Neural cell (in vitro differentiated cells): ENCODE data around the gene HLA-DMA. TPM values are rescaled to one million over a fixed set of nuclear protein-coding genes. Genes with fewer than 3 reads are reported as not detected.

Experiments
- H2AFZ ChIP-seq: fragments of 200-600, 300-800 bp; sonication (generic), shearing (Covaris generic); 2 replicates; pipeline ENCODE4 v1.6.0; 2014; ENCODE audit warnings: low read depth, mild to moderate bottlenecking, antibody characterized with exemption, low read length, moderate library complexity
- H3F3A ChIP-seq: fragments of 200-600 bp; shearing (Covaris generic); 2 replicates; pipeline ENCODE4 v1.6.1; 2016; ENCODE audit warnings: mild to moderate bottlenecking, moderate library complexity, mixed read lengths, antibody characterized with exemption, low read length; ENCODE audit not compliant: insufficient read depth, poor library complexity, severe bottlenecking
- H3K27ac ChIP-seq: fragments of 200-600, 300-800 bp; sonication (generic), shearing (Covaris generic); 2 replicates; pipeline ENCODE4 v1.5.1; 2014; ENCODE audit warnings: mild to moderate bottlenecking, low read length, moderate library complexity
- H3K27me3 ChIP-seq: fragments of 300-800, 200-600 bp; sonication (generic), shearing (Covaris generic); 2 replicates; pipeline ENCODE4 v1.6.0; 2014; ENCODE audit warnings: mild to moderate bottlenecking, low read depth, low read length, moderate library complexity; ENCODE audit not compliant: insufficient read depth
- H3K36me3 ChIP-seq: fragments of 300-800, 200-600 bp; sonication (generic), shearing (Covaris generic); 2 replicates; pipeline ENCODE4 v1.5.1; 2014; ENCODE audit warnings: mild to moderate bottlenecking, antibody characterized with exemption, low read length, moderate library complexity; ENCODE audit not compliant: insufficient read depth
- H3K4me2 ChIP-seq: fragments of 300-800, 200-600 bp; sonication (generic), shearing (Covaris generic); 2 replicates; pipeline ENCODE4 v1.6.0; 2014; ENCODE audit warnings: mild to moderate bottlenecking, low read length
- H3K4me3 ChIP-seq: fragments of 300-800, 200-600 bp; sonication (generic), shearing (Covaris generic); 2 replicates; pipeline ENCODE4 v1.5.1; 2014; ENCODE audit warnings: mild to moderate bottlenecking, low read length, moderate library complexity
- H3K79me2 ChIP-seq: fragments of 200-600 bp; shearing (Covaris generic); replicated peaks from 2 replicates; pipeline ENCODE4 v1.6.0; 2014; ENCODE audit warnings: mild to moderate bottlenecking, low read length, moderate library complexity; ENCODE audit not compliant: insufficient read depth
- H3K9ac ChIP-seq: fragments of 300-800, 200-600 bp; sonication (generic), shearing (Covaris generic); 2 replicates; pipeline ENCODE4 v1.6.1; 2016; ENCODE audit warnings: mild to moderate bottlenecking, low read length, mixed read lengths
- H3K9me2 ChIP-seq: fragments of 200-600 bp; shearing (Covaris generic); 2 replicates; pipeline ENCODE4 v1.6.1; 2016; ENCODE audit warnings: mild to moderate bottlenecking, low read length, mixed read lengths; ENCODE audit not compliant: insufficient read depth
- H3K9me3 ChIP-seq: fragments of 200-600, 300-800 bp; sonication (generic), shearing (Covaris generic); 2 replicates; pipeline ENCODE4 v1.6.1; 2016; ENCODE audit warnings: mild to moderate bottlenecking, mixed run types, low read length, moderate library complexity, mixed read lengths
- H4K20me1 ChIP-seq: fragments of 200-600 bp; shearing (Covaris generic); 2 replicates; pipeline ENCODE4 v1.6.1; 2016; ENCODE audit warnings: mild to moderate bottlenecking, mixed run types; ENCODE audit not compliant: insufficient read depth
- EP300 ChIP-seq: fragments of 450-650 bp; conservative IDR thresholded peaks from 2 replicates; pipeline ENCODE4 v1.6.1; 2014; ENCODE audit warnings: antibody characterized with exemption, mild to moderate bottlenecking, moderate library complexity; ENCODE audit not compliant: poor library complexity, severe bottlenecking
- EZH2 ChIP-seq: fragments of 200-600, 300-800 bp; shearing (Covaris generic), sonication (generic); IDR thresholded peaks from 2 replicates; pipeline ENCODE4 v1.6.1; 2014; ENCODE audit warnings: antibody characterized with exemption, low read length, borderline replicate concordance, mild to moderate bottlenecking; ENCODE audit not compliant: insufficient read depth, poor library complexity, severe bottlenecking
- MXI1 ChIP-seq: fragments of 450-650 bp; conservative IDR thresholded peaks from 2 replicates; pipeline ENCODE4 v1.6.1; 2014; ENCODE audit warnings: antibody characterized with exemption, mild to moderate bottlenecking; ENCODE audit not compliant: poor library complexity, severe bottlenecking
- POLR2AphosphoS5 ChIP-seq: IDR thresholded peaks from 2 replicates; pipeline ENCODE4 v1.6.1; 2012
- RAD21 ChIP-seq: fragments of 450-650 bp; conservative IDR thresholded peaks from 2 replicates; pipeline ENCODE4 v1.6.1; 2014; ENCODE audit warnings: antibody characterized with exemption, mild to moderate bottlenecking, moderate library complexity
- SMC3 ChIP-seq: fragments of 450-650 bp; conservative IDR thresholded peaks from 2 replicates; pipeline ENCODE4 v1.6.1; 2014; ENCODE audit warnings: antibody characterized with exemption, mild to moderate bottlenecking, moderate library complexity; ENCODE audit not compliant: poor library complexity
- TAF1 ChIP-seq: IDR thresholded peaks from 2 replicates; pipeline ENCODE4 v1.6.1; 2012; ENCODE audit warnings: low read depth
- polyA plus RNA-seq: library from polyadenylated mRNA; depleted of rRNA; stranded (reverse); fragments of >200 nt; gene quantifications from 2 replicates; pipeline ENCODE4 v1.2.3, GENCODE V29; 2014
- TF ChIP-seq, protein P1 (sequence below): fragments of 450-650 bp; IDR thresholded peaks from 2 replicates; pipeline ENCODE4 v1.5.1; 2014; ENCODE audit warnings: antibody characterized with exemption, mild to moderate bottlenecking, moderate library complexity; ENCODE audit not compliant: poor library complexity, severe bottlenecking
- TF ChIP-seq, protein P2 (sequence below): IDR thresholded peaks from 2 replicates; pipeline ENCODE4 v1.6.1; 2012; ENCODE audit warnings: borderline replicate concordance

HLA-DMA gene
- polyA plus RNA-seq, 1 donor from 2014 or later: 4.4 TPM

DNA sequence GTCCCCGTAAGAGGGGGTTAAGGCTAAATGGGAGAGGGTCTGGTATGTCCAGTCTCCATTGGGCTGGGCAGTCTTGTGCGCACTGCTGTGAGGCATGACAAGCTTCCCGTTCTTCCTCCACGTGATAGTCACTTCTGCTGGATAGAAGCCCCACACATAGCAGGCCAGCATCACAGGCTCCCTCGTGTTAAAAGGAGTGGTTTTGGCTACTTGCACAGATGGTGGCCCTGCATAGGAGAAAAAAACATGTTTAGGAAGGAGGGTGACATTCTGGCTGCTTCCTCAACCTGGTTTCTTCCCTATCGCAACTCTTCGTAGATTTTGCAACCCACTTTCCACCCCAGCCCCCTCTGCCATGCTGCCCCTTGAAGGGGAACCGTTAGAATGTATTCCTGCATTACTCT is 15.7 kb downstream of the HLA-DMA start:
- Histone ChIP-seq H3K4me2 (no peak overlapping the region), H3K27ac (no peak overlapping the region), H3K9ac (no peak overlapping the region), H3K9me3 (no peaks in the 10 kb centered on the region), H2AFZ (no peak overlapping the region), H3K4me3 (no peak overlapping the region), H3F3A (no peaks in the 10 kb centered on the region), H4K20me1 (no peaks in the 10 kb centered on the region), H3K9me2 (no peaks in the 10 kb centered on the region), H3K79me2 (no peaks in the 10 kb centered on the region), H3K27me3 (no peaks in the 10 kb centered on the region), H3K36me3 (no peaks in the 10 kb centered on the region)
- no peak for TF ChIP-seq EP300
- TF ChIP-seq RAD21: no peak
- TF ChIP-seq MXI1: no peak
- TF ChIP-seq, protein P1, sequence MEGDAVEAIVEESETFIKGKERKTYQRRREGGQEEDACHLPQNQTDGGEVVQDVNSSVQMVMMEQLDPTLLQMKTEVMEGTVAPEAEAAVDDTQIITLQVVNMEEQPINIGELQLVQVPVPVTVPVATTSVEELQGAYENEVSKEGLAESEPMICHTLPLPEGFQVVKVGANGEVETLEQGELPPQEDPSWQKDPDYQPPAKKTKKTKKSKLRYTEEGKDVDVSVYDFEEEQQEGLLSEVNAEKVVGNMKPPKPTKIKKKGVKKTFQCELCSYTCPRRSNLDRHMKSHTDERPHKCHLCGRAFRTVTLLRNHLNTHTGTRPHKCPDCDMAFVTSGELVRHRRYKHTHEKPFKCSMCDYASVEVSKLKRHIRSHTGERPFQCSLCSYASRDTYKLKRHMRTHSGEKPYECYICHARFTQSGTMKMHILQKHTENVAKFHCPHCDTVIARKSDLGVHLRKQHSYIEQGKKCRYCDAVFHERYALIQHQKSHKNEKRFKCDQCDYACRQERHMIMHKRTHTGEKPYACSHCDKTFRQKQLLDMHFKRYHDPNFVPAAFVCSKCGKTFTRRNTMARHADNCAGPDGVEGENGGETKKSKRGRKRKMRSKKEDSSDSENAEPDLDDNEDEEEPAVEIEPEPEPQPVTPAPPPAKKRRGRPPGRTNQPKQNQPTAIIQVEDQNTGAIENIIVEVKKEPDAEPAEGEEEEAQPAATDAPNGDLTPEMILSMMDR: no peak
- TF ChIP-seq SMC3: no peak
- TF ChIP-seq TAF1: no peak
- TF ChIP-seq EZH2: no peak
- TF ChIP-seq POLR2AphosphoS5: no peak
- TF ChIP-seq, protein P2, sequence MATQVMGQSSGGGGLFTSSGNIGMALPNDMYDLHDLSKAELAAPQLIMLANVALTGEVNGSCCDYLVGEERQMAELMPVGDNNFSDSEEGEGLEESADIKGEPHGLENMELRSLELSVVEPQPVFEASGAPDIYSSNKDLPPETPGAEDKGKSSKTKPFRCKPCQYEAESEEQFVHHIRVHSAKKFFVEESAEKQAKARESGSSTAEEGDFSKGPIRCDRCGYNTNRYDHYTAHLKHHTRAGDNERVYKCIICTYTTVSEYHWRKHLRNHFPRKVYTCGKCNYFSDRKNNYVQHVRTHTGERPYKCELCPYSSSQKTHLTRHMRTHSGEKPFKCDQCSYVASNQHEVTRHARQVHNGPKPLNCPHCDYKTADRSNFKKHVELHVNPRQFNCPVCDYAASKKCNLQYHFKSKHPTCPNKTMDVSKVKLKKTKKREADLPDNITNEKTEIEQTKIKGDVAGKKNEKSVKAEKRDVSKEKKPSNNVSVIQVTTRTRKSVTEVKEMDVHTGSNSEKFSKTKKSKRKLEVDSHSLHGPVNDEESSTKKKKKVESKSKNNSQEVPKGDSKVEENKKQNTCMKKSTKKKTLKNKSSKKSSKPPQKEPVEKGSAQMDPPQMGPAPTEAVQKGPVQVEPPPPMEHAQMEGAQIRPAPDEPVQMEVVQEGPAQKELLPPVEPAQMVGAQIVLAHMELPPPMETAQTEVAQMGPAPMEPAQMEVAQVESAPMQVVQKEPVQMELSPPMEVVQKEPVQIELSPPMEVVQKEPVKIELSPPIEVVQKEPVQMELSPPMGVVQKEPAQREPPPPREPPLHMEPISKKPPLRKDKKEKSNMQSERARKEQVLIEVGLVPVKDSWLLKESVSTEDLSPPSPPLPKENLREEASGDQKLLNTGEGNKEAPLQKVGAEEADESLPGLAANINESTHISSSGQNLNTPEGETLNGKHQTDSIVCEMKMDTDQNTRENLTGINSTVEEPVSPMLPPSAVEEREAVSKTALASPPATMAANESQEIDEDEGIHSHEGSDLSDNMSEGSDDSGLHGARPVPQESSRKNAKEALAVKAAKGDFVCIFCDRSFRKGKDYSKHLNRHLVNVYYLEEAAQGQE: no peak

DNA sequence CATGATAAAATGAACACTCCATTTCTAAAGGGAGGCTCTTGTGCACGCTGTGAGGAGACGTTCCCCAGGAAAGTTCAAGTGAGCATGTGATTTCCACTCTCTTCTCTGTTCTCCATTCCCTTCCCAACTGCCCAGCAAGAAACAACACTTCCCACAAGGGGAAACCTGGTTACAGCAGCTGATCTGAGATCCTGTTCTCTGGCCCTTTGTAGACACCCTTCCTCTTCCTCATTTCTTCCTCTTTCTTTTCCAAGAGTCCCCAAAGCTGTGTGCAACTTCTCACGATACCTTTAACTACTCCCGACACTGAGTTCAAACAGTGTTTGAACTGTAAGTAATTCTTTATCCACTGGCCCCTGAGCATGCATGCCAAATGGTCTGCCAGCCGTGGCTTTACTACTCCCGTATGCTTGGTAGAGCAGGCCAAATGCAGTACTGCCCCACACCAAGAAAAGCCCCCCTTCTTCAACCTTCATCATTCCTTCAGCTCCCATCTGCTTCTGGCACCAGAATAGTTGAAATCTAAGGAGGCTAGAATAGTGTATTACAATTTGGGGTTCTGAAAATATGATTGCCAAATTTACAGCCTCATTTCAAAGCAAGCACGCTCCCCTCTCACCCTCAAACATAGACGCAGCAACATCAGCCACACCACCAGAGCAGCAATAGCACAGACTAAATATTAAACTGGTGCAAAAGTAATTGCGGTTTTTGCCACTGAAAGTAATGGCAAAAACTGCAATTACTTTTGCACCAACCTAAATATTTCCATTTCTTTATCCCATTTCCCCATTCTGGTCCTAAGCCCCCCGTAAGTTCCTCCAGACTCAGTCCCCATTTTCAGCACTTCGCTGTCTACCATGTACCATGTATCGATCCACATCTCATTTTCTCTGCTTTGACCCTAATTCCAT is 16.4 kb downstream of the HLA-DMA start:
- no peaks in the 10 kb centered on the region for H3K36me3 ChIP-seq
- H3K9me3 ChIP-seq: no peaks in the 10 kb centered on the region
- no peak overlapping the region for H3K27ac ChIP-seq
- TF ChIP-seq MXI1 (no peak), SMC3 (no peak), TAF1 (no peak), EZH2 (no peak), EP300 (no peak), RAD21 (no peak), POLR2AphosphoS5 (no peak)
- TF ChIP-seq, protein P1: no peak
- TF ChIP-seq, protein P2: no peak
- no peak overlapping the region for H3K4me2 ChIP-seq
- H3K79me2 ChIP-seq: no peaks in the 10 kb centered on the region
- H4K20me1 ChIP-seq: no peaks in the 10 kb centered on the region
- H3K27me3 ChIP-seq: no peaks in the 10 kb centered on the region
- H3K4me3 ChIP-seq: no peak overlapping the region
- no peaks in the 10 kb centered on the region for H3K9me2 ChIP-seq
- H2AFZ ChIP-seq: no peak overlapping the region
- no peak overlapping the region for H3K9ac ChIP-seq
- no peaks in the 10 kb centered on the region for H3F3A ChIP-seq
